Mesendoderm (in vitro differentiated cells): ENCODE data around the gene PLS3. TPM values are rescaled to one million over a fixed set of nuclear protein-coding genes. Genes with fewer than 3 reads are reported as not detected.

ENCODE experiments used
- DNase-seq: peaks from one replicate; pipeline ENCODE4 v3.0.0; 2013
- H2AK5ac ChIP-seq: 2 replicates; pipeline ENCODE4 v1.6.1; 2013; ENCODE audit warnings: low read length, inconsistent platforms
- H2BK120ac ChIP-seq: 2 replicates; pipeline ENCODE4 v1.6.1; 2013; ENCODE audit warnings: low read depth, mild to moderate bottlenecking, low read length, moderate library complexity, mixed read lengths
- H2BK15ac ChIP-seq: replicated peaks from 2 replicates; pipeline ENCODE4 v1.6.1; 2013; ENCODE audit warnings: low read depth, mild to moderate bottlenecking, moderate library complexity
- H2BK5ac ChIP-seq: 2 replicates; pipeline ENCODE4 v1.6.1; 2013; ENCODE audit warnings: low read length, inconsistent platforms
- H3K18ac ChIP-seq: 2 replicates; pipeline ENCODE4 v1.6.1; 2013; ENCODE audit warnings: mild to moderate bottlenecking, low read length, mixed read lengths
- H3K23ac ChIP-seq: one replicate; pipeline ENCODE4 v1.6.1; 2013; ENCODE audit warnings: low read length
- H3K27ac ChIP-seq: 2 replicates; pipeline ENCODE4 v1.5.1; 2013; ENCODE audit warnings: low read depth, mild to moderate bottlenecking, inconsistent platforms, low read length, moderate library complexity
- H3K27me3 ChIP-seq: 2 replicates; pipeline ENCODE4 v1.6.1; 2013; ENCODE audit warnings: low read length, control low read depth, mild to moderate bottlenecking, inconsistent platforms; ENCODE audit not compliant: insufficient read depth, poor library complexity
- H3K36me3 ChIP-seq: 2 replicates; pipeline ENCODE4 v1.6.1; 2013; ENCODE audit warnings: low read length, inconsistent platforms; ENCODE audit not compliant: control insufficient read depth, insufficient read depth
- H3K4ac ChIP-seq: one replicate; pipeline ENCODE4 v1.6.1; 2013; ENCODE audit warnings: low read depth, mild to moderate bottlenecking, low read length, moderate library complexity
- H3K4me1 ChIP-seq: 2 replicates; pipeline ENCODE4 v1.6.1; 2013; ENCODE audit warnings: low read depth, low read length, inconsistent platforms; ENCODE audit not compliant: control insufficient read depth
- H3K4me2 ChIP-seq: 2 replicates; pipeline ENCODE4 v1.6.1; 2013; ENCODE audit warnings: low read length
- H3K4me3 ChIP-seq: 2 replicates; pipeline ENCODE4 v1.5.1; 2013; ENCODE audit warnings: mild to moderate bottlenecking, low read length
- H3K56ac ChIP-seq: one replicate; pipeline ENCODE4 v1.6.1; 2013; ENCODE audit warnings: low read length
- H3K79me1 ChIP-seq: 2 replicates; pipeline ENCODE4 v1.6.1; 2013; ENCODE audit warnings: low read length, inconsistent platforms
- H3K79me2 ChIP-seq: 2 replicates; pipeline ENCODE4 v1.6.1; 2013; ENCODE audit warnings: mild to moderate bottlenecking, low read length; ENCODE audit not compliant: control insufficient read depth, insufficient read depth
- H3K9ac ChIP-seq: 2 replicates; pipeline ENCODE4 v1.6.1; 2013; ENCODE audit warnings: low read length, inconsistent platforms
- H4K5ac ChIP-seq: one replicate; pipeline ENCODE4 v1.6.1; 2013; ENCODE audit warnings: low read length
- H4K8ac ChIP-seq: one replicate; pipeline ENCODE4 v1.6.1; 2013; ENCODE audit warnings: low read depth, mild to moderate bottlenecking, control low read depth, low read length, moderate library complexity
- WGBS: extraction: QIAGEN DNeasy Blood & Tissue Kit; methylation state at CpG from one replicate; pipeline ENCODE4 v1.1.7; 2013; ENCODE audit warnings: low lambda C conversion rate, missing lambda C conversion rate; ENCODE audit not compliant: insufficient coverage; ENCODE audit errors: extremely low coverage; 5-methylcytosine and 5-hydroxymethylcytosine counted together
- polyA plus RNA-seq, 2 experiments: library from polyadenylated mRNA; stranded (reverse); fragments of 200-250 nt; gene quantifications; one replicate each; pipeline ENCODE4 v1.2.3, GENCODE V29; 2013

PLS3 gene
- 92.9 TPM for polyA plus RNA-seq (2013, experiment 1 of 2)
- 94.0 TPM for polyA plus RNA-seq (2013, experiment 2 of 2)

- Histone ChIP-seq H4K5ac (no peak within 1 kb of the TSS), H3K4me2 (peak within 1 kb of the TSS; percentile 20), H3K79me1 (no peaks in the 10 kb centered on the region), H3K36me3 (no peaks in the 10 kb centered on the region), H3K4me1 (no peaks in the 10 kb centered on the region), H4K8ac (no peak within 1 kb of the TSS), H2BK15ac (no peak within 1 kb of the TSS), H3K18ac (peak within 1 kb of the TSS; percentile 72), H3K27me3 (no peaks in the 10 kb centered on the region), H3K23ac (no peak within 1 kb of the TSS), H3K27ac (peak within 1 kb of the TSS; percentile 90), H3K79me2 (peaks cover 20% of the 10 kb centered on the region), H2BK120ac (no peak within 1 kb of the TSS), H3K4me3 (peak within 1 kb of the TSS; percentile 85), H2AK5ac (no peak within 1 kb of the TSS), H3K56ac (peak within 1 kb of the TSS; percentile 81), H3K4ac (peak within 1 kb of the TSS; percentile 73), H3K9ac (peak within 1 kb of the TSS; percentile 77), H2BK5ac (no peak within 1 kb of the TSS)
- no CpG with 5 or more reads among the region's 40 CpGs for WGBS
- DNase-seq = peak; percentile 93
Observed at GRCh38 chrX:115560978-115561604, at the start of gene PLS3. PLS3 (plus strand) TSS chrX:115561174; CDS start chrX:115610251, 49,077 bp downstream.

GRCh38 chrX:115518113-115518512 is 42.9 kb upstream of the PLS3 start:
- Histone ChIP-seq H3K18ac (no peak overlapping the region), H3K27me3 (no peaks in the 10 kb centered on the region), H3K23ac (no peak overlapping the region), H3K4me1 (no peaks in the 10 kb centered on the region), H3K4me3 (no peak overlapping the region), H3K4me2 (no peak overlapping the region), H3K27ac (no peak overlapping the region), H3K4ac (no peak overlapping the region), H2BK5ac (no peak overlapping the region), H3K36me3 (no peaks in the 10 kb centered on the region), H3K56ac (no peak overlapping the region), H3K9ac (no peak overlapping the region), H3K79me2 (no peaks in the 10 kb centered on the region), H2BK120ac (no peak overlapping the region), H3K79me1 (no peaks in the 10 kb centered on the region), H2AK5ac (no peak overlapping the region), H4K5ac (no peak overlapping the region), H4K8ac (no peak overlapping the region), H2BK15ac (no peak overlapping the region)
- no CpG with 5 or more reads among the region's 2 CpGs for WGBS
- no peak for DNase-seq

- Histone ChIP-seq H3K79me1 (no peaks in the 10 kb centered on the region), H3K4ac (no peak overlapping the region), H4K8ac (no peak overlapping the region), H3K4me3 (no peak overlapping the region), H3K4me1 (no peaks in the 10 kb centered on the region), H2AK5ac (no peak overlapping the region), H2BK120ac (no peak overlapping the region), H3K79me2 (no peaks in the 10 kb centered on the region), H4K5ac (no peak overlapping the region), H3K36me3 (no peaks in the 10 kb centered on the region), H3K56ac (no peak overlapping the region), H2BK15ac (no peak overlapping the region), H3K9ac (no peak overlapping the region), H3K27me3 (no peaks in the 10 kb centered on the region), H3K18ac (no peak overlapping the region), H3K23ac (no peak overlapping the region), H3K27ac (no peak overlapping the region), H2BK5ac (no peak overlapping the region), H3K4me2 (no peak overlapping the region)
- DNase-seq = no peak
- no CpG with 5 or more reads among the region's 1 CpG for WGBS
Observed at GRCh38 chrX:115521741-115522140, 39.2 kb upstream of the PLS3 start.

GRCh38 chrX:115522952-115523351 is 38.0 kb upstream of the PLS3 start:
- Histone ChIP-seq H3K18ac (no peak overlapping the region), H3K79me2 (no peaks in the 10 kb centered on the region), H3K4me1 (no peaks in the 10 kb centered on the region), H3K27ac (no peak overlapping the region), H3K27me3 (no peaks in the 10 kb centered on the region), H3K9ac (no peak overlapping the region), H2AK5ac (no peak overlapping the region), H3K36me3 (no peaks in the 10 kb centered on the region), H3K4ac (no peak overlapping the region), H4K8ac (no peak overlapping the region), H3K56ac (no peak overlapping the region), H3K4me3 (no peak overlapping the region), H3K4me2 (no peak overlapping the region), H2BK15ac (no peak overlapping the region), H4K5ac (no peak overlapping the region), H3K23ac (no peak overlapping the region), H3K79me1 (no peaks in the 10 kb centered on the region), H2BK120ac (no peak overlapping the region), H2BK5ac (no peak overlapping the region)
- no peak for DNase-seq

GRCh38 chrX:115525486-115525885 is 35.5 kb upstream of the PLS3 start:
- WGBS = no CpG with 5 or more reads among the region's 7 CpGs
- H3K4me1 ChIP-seq = no peaks in the 10 kb centered on the region
- DNase-seq = no peak
- H4K5ac ChIP-seq = no peak overlapping the region
- H3K18ac ChIP-seq = no peak overlapping the region
- H3K79me1 ChIP-seq = no peaks in the 10 kb centered on the region
- no peak overlapping the region for H3K4me3 ChIP-seq
- no peaks in the 10 kb centered on the region for H3K79me2 ChIP-seq
- no peak overlapping the region for H3K23ac ChIP-seq
- H3K27me3 ChIP-seq = no peaks in the 10 kb centered on the region
- no peak overlapping the region for H2BK5ac ChIP-seq
- no peaks in the 10 kb centered on the region for H3K36me3 ChIP-seq
- H2BK120ac ChIP-seq = no peak overlapping the region
- no peak overlapping the region for H4K8ac ChIP-seq
- no peak overlapping the region for H3K27ac ChIP-seq
- no peak overlapping the region for H2BK15ac ChIP-seq
- H2AK5ac ChIP-seq = no peak overlapping the region
- H3K4me2 ChIP-seq = no peak overlapping the region
- no peak overlapping the region for H3K56ac ChIP-seq
- no peak overlapping the region for H3K9ac ChIP-seq
- no peak overlapping the region for H3K4ac ChIP-seq

- H3K4ac ChIP-seq = no peak overlapping the region
- no peaks in the 10 kb centered on the region for H3K79me1 ChIP-seq
- no peaks in the 10 kb centered on the region for H3K36me3 ChIP-seq
- DNase-seq = no peak
- H3K27me3 ChIP-seq = no peaks in the 10 kb centered on the region
- H4K5ac ChIP-seq = no peak overlapping the region
- no peak overlapping the region for H3K23ac ChIP-seq
- H3K27ac ChIP-seq = no peak overlapping the region
- no peak overlapping the region for H2BK5ac ChIP-seq
- no peak overlapping the region for H3K4me2 ChIP-seq
- no peak overlapping the region for H3K9ac ChIP-seq
- H3K4me1 ChIP-seq = no peaks in the 10 kb centered on the region
- H3K4me3 ChIP-seq = no peak overlapping the region
- WGBS = no CpG with 5 or more reads among the region's 4 CpGs
- no peak overlapping the region for H4K8ac ChIP-seq
- no peak overlapping the region for H2BK120ac ChIP-seq
- no peak overlapping the region for H2BK15ac ChIP-seq
- no peaks in the 10 kb centered on the region for H3K79me2 ChIP-seq
- no peak overlapping the region for H3K18ac ChIP-seq
- H2AK5ac ChIP-seq = no peak overlapping the region
- H3K56ac ChIP-seq = no peak overlapping the region
Observed at GRCh38 chrX:115531818-115532403, 29.1 kb upstream of the PLS3 start.
